HG02610 (cell line): ENCODE data around the gene LCNL1.
A peak's percentile ranks its signal among the peaks of the same experiment; 100 is the strongest.

Source experiments
- ATAC-seq: cut with Tn5 transposase; IDR thresholded peaks from one replicate; pipeline ENCODE4 v1.9.1; 2021; ENCODE audit warnings: mild to moderate bottlenecking, moderate library complexity; ENCODE audit not compliant: unreplicated experiment

Gene LCNL1

GRCh38 chr9:136982232-136983051 lies at the start of gene LCNL1:
Gene LCNL1 (plus strand): TSS chr9:136982993. CDS start chr9:136983587, 594 bp downstream.
- no peak for ATAC-seq

GRCh38 chr9:136934277-136934676 lies 48.5 kb upstream of the LCNL1 start:
- ATAC-seq = no peak

- no peak for ATAC-seq
Observed at GRCh38 chr9:136935651-136936050, 47.1 kb upstream of the LCNL1 start.

GRCh38 chr9:136936645-136937170 lies 46.1 kb upstream of the LCNL1 start:
- no peak for ATAC-seq

- ATAC-seq = no peak
Observed at GRCh38 chr9:136937186-136938001, 45.4 kb upstream of the LCNL1 start.

GRCh38 chr9:136939431-136939995 lies 43.3 kb upstream of the LCNL1 start:
- ATAC-seq = no peak

- no peak for ATAC-seq
Observed at GRCh38 chr9:136939996-136940525, 42.7 kb upstream of the LCNL1 start.

- ATAC-seq = no peak
Observed at GRCh38 chr9:136940526-136941230, 42.1 kb upstream of the LCNL1 start.

- no peak for ATAC-seq
Observed at GRCh38 chr9:136941231-136942111, 41.3 kb upstream of the LCNL1 start.

GRCh38 chr9:136942112-136942880 lies 40.5 kb upstream of the LCNL1 start:
- no peak for ATAC-seq

- ATAC-seq = no peak
Observed at GRCh38 chr9:136942881-136943230, 39.9 kb upstream of the LCNL1 start.

GRCh38 chr9:136943291-136944211 lies 39.2 kb upstream of the LCNL1 start:
- peak; percentile 7 for ATAC-seq

- peak; percentile 29 for ATAC-seq
Observed at GRCh38 chr9:136944212-136944518, 38.6 kb upstream of the LCNL1 start.

GRCh38 chr9:136944519-136945332 lies 38.1 kb upstream of the LCNL1 start, which contains the start of the genes C8G and FBXW5:
Gene C8G (plus strand): TSS chr9:136945243. CDS start chr9:136945321, 78 bp downstream.
Gene FBXW5 (minus strand): TSS chr9:136944738. CDS start chr9:136944083, 655 bp downstream.
- peak; percentile 73 for ATAC-seq

- ATAC-seq = no peak
Observed at GRCh38 chr9:136945333-136946227, 37.2 kb upstream of the LCNL1 start.
